Cardiac muscle cell (in vitro differentiated cells and primary cell): ENCODE results near the gene VPS4A. TPM values are rescaled to one million over a fixed set of nuclear protein-coding genes. Genes with fewer than 3 reads are reported as not detected.

Experiments used
- DNase-seq, 2 donors: peaks; one replicate each; pipeline versions ENCODE4 v3.0.0 to v3.0.0-alpha.2; 2010 to 2017; ENCODE audit warnings: low read depth in 1 of 2, low spot score in 1 of 2
- H3K27ac ChIP-seq: fragments of 200-600 bp; sonication (generic); 2 replicates; pipeline ENCODE4 v1.5.1; 2016
- H3K27me3 ChIP-seq: fragments of 200-600 bp; sonication (generic); 2 replicates; pipeline ENCODE4 v1.6.0; 2016; ENCODE audit warnings: control low read depth
- H3K36me3 ChIP-seq: fragments of 200-600 bp; sonication (generic); 2 replicates; pipeline ENCODE4 v1.5.1; 2016; ENCODE audit warnings: control low read depth
- H3K4me1 ChIP-seq: fragments of 200-600 bp; sonication (generic); 2 replicates; pipeline ENCODE4 v1.8.1; 2017; ENCODE audit warnings: low read depth, mild to moderate bottlenecking, mixed run types
- H3K4me3 ChIP-seq: fragments of 200-600 bp; sonication (generic); 2 replicates; pipeline ENCODE4 v1.5.1; 2016; ENCODE audit warnings: mild to moderate bottlenecking
- H3K9me3 ChIP-seq: fragments of 200-600 bp; sonication (generic); 2 replicates; pipeline ENCODE4 v1.5.1; 2017; ENCODE audit warnings: low read depth, mild to moderate bottlenecking, control low read depth
- polyA plus RNA-seq: library from polyadenylated mRNA; unstranded; fragments of >200 nt; fragmentation: Nextera tagmentation; extraction: Ambion mirVana; gene quantifications from 2 replicates; pipeline ENCODE4 v1.2.1, GENCODE V29; 2016
- total RNA-seq: library from RNA; depleted of rRNA; stranded (reverse); fragments of >200 nt; gene quantifications from 2 replicates; pipeline ENCODE4 v1.2.3, GENCODE V29; 2016
- TF ChIP-seq, protein P1 (sequence below): IDR thresholded peaks from 2 replicates; pipeline ENCODE4 v1.5.1; 2012; ENCODE audit warnings: low read depth, mild to moderate bottlenecking, low read length

The VPS4A gene
- total and polyA plus RNA-seq, 2 experiments from 2014 or later: 30.8 to 52.2 TPM

DNA sequence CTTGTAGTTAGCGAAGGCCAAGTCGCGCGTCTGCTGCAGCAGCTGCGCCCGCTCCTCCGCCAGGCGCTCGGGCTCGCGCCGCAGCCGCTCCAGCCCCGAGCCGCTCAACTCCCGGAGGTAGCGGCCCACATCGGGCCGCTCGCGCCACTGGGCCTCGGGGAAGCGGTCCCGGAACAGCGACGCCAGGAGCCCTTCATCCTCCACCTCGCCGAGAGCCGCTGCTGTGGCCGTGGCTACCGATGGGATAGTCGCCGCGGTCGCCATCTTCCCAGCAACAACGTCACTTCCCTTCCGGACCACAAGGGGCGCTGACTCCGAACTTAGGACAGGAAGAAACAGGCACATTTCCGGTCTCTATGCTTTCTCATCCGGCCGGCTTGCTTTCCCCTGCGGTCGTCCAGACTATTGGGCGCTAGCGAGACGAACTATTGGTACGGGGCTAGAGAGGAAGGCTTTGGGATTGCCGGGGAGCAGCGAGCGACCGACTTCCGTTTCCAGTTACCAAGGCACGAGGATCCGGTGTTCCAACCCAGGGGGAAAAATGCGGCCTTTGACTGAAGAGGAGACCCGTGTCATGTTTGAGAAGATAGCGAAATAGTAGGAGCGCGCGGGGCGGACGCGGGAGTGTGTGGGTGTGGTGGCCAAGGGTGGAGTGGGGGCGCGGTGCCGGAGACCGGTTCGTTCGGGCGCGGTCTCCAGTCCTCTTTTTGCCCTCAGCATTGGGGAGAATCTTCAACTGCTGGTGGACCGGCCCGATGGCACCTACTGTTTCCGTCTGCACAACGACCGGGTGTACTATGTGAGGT lies 28.3 kb downstream of the VPS4A start, which contains the start of the genes COG8 and NIP7:
Gene COG8 (minus strand): TSS at position 276 of the 806 bp plus-strand sequence. CDS start 12 bp downstream, at position 264.
Gene NIP7 (plus strand): TSS at position 484 of the 806 bp plus-strand sequence. CDS start 58 bp downstream, at position 542.
- Histone ChIP-seq H3K36me3 (peaks cover 31% of the 10 kb centered on the region), H3K9me3 (no peaks in the 10 kb centered on the region), H3K27ac (peak within 1 kb of the TSS; percentile 85), H3K4me1 (peaks cover 13% of the 10 kb centered on the region), H3K27me3 (no peaks in the 10 kb centered on the region), H3K4me3 (peak within 1 kb of the TSS; percentile 75)
- TF ChIP-seq, protein P1, sequence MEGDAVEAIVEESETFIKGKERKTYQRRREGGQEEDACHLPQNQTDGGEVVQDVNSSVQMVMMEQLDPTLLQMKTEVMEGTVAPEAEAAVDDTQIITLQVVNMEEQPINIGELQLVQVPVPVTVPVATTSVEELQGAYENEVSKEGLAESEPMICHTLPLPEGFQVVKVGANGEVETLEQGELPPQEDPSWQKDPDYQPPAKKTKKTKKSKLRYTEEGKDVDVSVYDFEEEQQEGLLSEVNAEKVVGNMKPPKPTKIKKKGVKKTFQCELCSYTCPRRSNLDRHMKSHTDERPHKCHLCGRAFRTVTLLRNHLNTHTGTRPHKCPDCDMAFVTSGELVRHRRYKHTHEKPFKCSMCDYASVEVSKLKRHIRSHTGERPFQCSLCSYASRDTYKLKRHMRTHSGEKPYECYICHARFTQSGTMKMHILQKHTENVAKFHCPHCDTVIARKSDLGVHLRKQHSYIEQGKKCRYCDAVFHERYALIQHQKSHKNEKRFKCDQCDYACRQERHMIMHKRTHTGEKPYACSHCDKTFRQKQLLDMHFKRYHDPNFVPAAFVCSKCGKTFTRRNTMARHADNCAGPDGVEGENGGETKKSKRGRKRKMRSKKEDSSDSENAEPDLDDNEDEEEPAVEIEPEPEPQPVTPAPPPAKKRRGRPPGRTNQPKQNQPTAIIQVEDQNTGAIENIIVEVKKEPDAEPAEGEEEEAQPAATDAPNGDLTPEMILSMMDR: peak; percentile 78
- peak; percentile 98 to 99 for DNase-seq

DNA sequence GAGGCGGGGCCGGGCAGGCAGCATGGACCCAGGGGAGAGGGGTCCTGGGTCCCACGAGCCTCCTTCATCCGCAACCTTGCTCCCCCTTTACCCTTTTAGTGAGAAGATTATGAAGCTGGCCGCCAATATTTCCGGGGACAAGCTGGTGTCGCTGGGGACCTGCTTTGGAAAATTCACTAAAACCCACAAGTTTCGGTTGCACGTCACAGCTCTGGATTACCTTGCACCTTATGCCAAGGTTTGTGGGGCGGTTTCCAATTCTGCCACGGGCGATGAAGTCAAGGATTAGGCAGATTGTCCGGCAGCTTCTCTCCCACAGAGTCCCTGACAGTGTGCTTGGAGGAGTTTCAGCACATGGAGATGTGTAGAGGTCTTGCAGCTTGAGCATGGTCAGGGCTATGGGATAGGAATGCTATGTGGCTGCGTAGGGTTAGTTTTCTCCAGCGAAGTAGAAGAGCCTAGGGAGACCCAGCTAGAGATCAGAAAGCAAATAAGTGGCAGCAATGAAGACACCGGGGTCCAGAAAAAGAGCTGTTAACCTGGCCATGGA lies 29.0 kb downstream of the VPS4A start:
- H3K4me3 ChIP-seq: peak overlapping the region; percentile 75

DNA sequence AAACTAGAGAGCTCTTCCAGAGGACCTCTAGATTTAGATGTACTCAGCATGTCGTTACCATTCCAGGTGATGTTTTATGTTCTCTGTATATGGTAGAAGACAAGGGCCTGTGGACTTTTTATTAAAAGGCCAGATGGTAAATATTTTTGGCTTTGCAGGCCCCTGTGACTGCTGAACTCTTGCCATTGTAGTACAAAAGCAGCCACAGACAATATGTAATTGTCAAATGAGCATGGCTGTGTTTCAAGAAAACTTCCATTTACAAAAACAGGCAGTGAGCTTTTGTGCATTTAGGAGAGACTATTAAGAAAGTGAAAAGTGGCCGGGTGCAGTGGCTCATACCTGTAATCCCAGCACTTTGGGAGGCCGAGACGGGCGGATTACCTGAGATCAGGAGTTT lies 33.0 kb downstream of the VPS4A start:
- H3K4me3 ChIP-seq: no peak overlapping the region
- no peaks in the 10 kb centered on the region for H3K9me3 ChIP-seq
- H3K36me3 ChIP-seq: peaks cover 22% of the 10 kb centered on the region
- no peak for DNase-seq
- TF ChIP-seq, protein P1: no peak
- no peak overlapping the region for H3K27ac ChIP-seq
- peaks cover 7% of the 10 kb centered on the region for H3K4me1 ChIP-seq
- no peaks in the 10 kb centered on the region for H3K27me3 ChIP-seq

More for the DNA sequence above, 29.0 kb downstream of the VPS4A start:
- TF ChIP-seq, protein P1: no peak
- no peaks in the 10 kb centered on the region for H3K9me3 ChIP-seq
- DNase-seq: peak in 1 of 2 donors; percentile 25
- H3K27ac ChIP-seq: peak overlapping the region; percentile 85
- H3K27me3 ChIP-seq: no peaks in the 10 kb centered on the region
- peaks cover 25% of the 10 kb centered on the region for H3K36me3 ChIP-seq
- peaks cover 13% of the 10 kb centered on the region for H3K4me1 ChIP-seq

DNA sequence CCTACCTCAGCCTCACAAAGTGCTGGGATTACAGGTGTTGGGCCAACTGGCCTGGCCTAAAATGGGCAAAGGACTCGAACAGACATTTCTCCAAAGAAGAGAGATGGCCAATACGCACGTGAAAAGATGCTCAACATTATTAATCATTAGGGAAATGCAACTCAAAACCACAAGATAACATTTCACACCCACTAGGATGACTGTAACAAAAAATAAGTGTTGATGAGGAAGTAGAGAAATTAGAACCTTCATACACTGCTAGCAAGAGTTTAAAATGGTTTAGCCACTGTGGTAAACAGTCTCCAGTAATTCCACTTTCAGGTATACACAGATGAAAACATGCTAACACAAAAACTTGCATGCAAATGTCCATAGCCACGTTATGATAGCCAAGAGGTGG lies 34.8 kb downstream of the VPS4A start:
- DNase-seq: no peak
- Histone ChIP-seq H3K36me3 (peaks cover 19% of the 10 kb centered on the region), H3K27me3 (no peaks in the 10 kb centered on the region), H3K9me3 (no peaks in the 10 kb centered on the region), H3K4me3 (no peak overlapping the region), H3K4me1 (no peaks in the 10 kb centered on the region), H3K27ac (no peak overlapping the region)
- TF ChIP-seq, protein P1: no peak

DNA sequence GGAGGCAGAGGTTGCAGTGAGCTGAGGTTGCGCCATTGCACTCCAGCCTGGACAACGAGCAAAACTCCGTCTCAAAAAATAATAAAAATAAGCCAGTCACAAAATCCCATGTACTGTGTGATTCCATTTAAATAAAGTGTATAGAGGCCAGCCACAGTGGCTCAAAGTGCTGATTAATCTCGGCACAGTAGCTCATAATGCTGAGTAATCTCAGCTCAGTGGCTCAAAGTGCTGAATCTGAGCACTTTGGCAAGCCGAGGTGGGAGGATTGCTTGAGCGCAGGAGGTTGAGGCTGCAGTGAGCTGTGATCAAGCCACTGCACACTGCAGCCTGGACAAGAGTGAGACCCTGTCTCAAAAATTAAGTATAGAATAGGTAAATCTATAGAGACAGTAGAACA lies 35.5 kb downstream of the VPS4A start:
- DNase-seq: no peak
- no peak overlapping the region for H3K4me3 ChIP-seq
- TF ChIP-seq, protein P1: no peak
- no peaks in the 10 kb centered on the region for H3K27me3 ChIP-seq
- no peaks in the 10 kb centered on the region for H3K9me3 ChIP-seq
- H3K27ac ChIP-seq: no peak overlapping the region
- no peaks in the 10 kb centered on the region for H3K4me1 ChIP-seq
- peaks cover 12% of the 10 kb centered on the region for H3K36me3 ChIP-seq
